ENCODE data around the gene ZNF141. TPM values are rescaled to one million over a fixed set of nuclear protein-coding genes. Genes with fewer than 3 reads are reported as not detected.
"Not testable (repeated sequence)": the region's sequence is repeated elsewhere in the genome, so short reads cannot be mapped to it uniquely, and the experiment has no call there.

Gene ZNF141
- 36.3 and 36.5 TPM in 2 replicates for total RNA-seq
- long read RNA-seq, transcript ZNF141-201 (4 exons, 2,970 nt): major isoform, 54 of 67 reads
- long read RNA-seq, partial matches to known transcripts: 5 of 67 reads
- long read RNA-seq, other reads (novel, unspliced or antisense): 3 of 67 reads

DNA sequence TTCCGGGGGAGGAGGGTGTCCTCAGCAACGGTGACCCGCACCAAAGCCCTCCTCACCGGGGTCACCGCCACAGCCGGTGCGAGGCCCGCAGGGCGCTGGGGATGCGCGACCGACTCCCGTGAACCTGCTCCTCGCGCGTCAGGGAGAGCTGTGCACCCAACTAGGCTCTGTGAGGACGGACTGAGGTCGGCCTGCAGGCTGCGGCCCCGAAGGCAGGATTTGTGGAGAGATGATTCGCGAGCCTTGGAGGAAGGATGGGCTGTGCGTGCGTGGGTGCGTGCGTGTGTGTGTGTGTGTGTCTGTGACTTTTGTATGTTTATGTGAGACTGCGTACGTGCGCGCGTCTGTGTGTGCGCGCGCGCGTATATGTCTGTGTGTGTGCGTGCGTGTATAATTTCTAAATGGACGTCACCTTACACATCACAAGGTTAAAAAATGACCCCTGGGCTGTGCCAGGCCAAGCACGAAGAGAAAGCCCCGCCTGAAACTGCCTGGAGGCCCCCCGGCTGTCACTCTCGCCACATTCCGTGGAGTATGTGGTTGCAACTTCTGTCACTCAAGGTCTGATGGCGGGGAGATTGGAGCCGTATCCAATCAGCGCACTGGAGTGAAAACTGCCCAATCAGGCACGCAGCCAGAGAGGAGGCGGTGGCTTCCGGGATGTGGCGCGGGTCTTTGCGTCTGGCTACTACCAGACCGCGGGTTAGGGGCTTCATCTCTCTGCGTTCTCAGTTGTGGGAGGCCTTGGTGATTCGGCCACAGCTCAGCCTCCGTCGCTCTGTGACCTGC is at the start of gene ZNF141:
ZNF141 (plus strand) TSS at position 672 of the 789 bp plus-strand sequence. CDS start 170 bp downstream, outside the sequence.
- H3K4me3 Mint-ChIP-seq: peak within 1 kb of the TSS; percentile 100
- H3K27ac Mint-ChIP-seq (ENCODE audit: unreplicated experiment): peak within 1 kb of the TSS; percentile 100
- DNase-seq (ENCODE audit: low read depth, low spot score): peak; percentile 82
- H3K9me3 Mint-ChIP-seq: peaks cover 22% of the 10 kb centered on the region
- peaks cover 51% of the 10 kb centered on the region for H3K36me3 Mint-ChIP-seq (ENCODE audit: low read depth)
- H3K4me1 Mint-ChIP-seq: peaks cover 24% of the 10 kb centered on the region
- TF ChIP-seq, protein P1, sequence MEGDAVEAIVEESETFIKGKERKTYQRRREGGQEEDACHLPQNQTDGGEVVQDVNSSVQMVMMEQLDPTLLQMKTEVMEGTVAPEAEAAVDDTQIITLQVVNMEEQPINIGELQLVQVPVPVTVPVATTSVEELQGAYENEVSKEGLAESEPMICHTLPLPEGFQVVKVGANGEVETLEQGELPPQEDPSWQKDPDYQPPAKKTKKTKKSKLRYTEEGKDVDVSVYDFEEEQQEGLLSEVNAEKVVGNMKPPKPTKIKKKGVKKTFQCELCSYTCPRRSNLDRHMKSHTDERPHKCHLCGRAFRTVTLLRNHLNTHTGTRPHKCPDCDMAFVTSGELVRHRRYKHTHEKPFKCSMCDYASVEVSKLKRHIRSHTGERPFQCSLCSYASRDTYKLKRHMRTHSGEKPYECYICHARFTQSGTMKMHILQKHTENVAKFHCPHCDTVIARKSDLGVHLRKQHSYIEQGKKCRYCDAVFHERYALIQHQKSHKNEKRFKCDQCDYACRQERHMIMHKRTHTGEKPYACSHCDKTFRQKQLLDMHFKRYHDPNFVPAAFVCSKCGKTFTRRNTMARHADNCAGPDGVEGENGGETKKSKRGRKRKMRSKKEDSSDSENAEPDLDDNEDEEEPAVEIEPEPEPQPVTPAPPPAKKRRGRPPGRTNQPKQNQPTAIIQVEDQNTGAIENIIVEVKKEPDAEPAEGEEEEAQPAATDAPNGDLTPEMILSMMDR (conservative IDR thresholded peaks at IDR 0.05): no peak
- H3K27me3 Mint-ChIP-seq (ENCODE audit: low read depth): peaks cover 11% of the 10 kb centered on the region

- Mint-ChIP-seq H3K4me1 (no peaks in the 10 kb centered on the region), H3K9me3 (peaks cover 17% of the 10 kb centered on the region), H3K27me3 (ENCODE audit: low read depth) (no peaks in the 10 kb centered on the region), H3K4me3 (no peak overlapping the region), H3K27ac (ENCODE audit: unreplicated experiment) (no peak overlapping the region), H3K36me3 (ENCODE audit: low read depth) (peaks cover 41% of the 10 kb centered on the region)
- DNase-seq (ENCODE audit: low read depth, low spot score): no peak
- TF ChIP-seq, protein P1 (conservative IDR thresholded peaks at IDR 0.05): no peak
Measured at GRCh38 chr4:288891-289290, 48.7 kb upstream of the ZNF141 start.

- Mint-ChIP-seq H3K27me3 (ENCODE audit: low read depth) (no peaks in the 10 kb centered on the region), H3K9me3 (peaks cover 14% of the 10 kb centered on the region), H3K4me1 (no peaks in the 10 kb centered on the region), H3K36me3 (ENCODE audit: low read depth) (peaks cover 42% of the 10 kb centered on the region), H3K27ac (ENCODE audit: unreplicated experiment) (no peak overlapping the region), H3K4me3 (no peak overlapping the region)
- DNase-seq (ENCODE audit: low read depth, low spot score): no peak
- TF ChIP-seq, protein P1 (conservative IDR thresholded peaks at IDR 0.05): no peak
Measured at GRCh38 chr4:294732-295131, 42.9 kb upstream of the ZNF141 start.

- H3K27ac Mint-ChIP-seq (ENCODE audit: unreplicated experiment): no peak overlapping the region
- peaks cover 9% of the 10 kb centered on the region for H3K4me1 Mint-ChIP-seq
- TF ChIP-seq, protein P1 (conservative IDR thresholded peaks at IDR 0.05): no peak
- no peak overlapping the region for H3K4me3 Mint-ChIP-seq
- no peak for DNase-seq (ENCODE audit: low read depth, low spot score)
- H3K9me3 Mint-ChIP-seq: peaks cover 15% of the 10 kb centered on the region
- H3K36me3 Mint-ChIP-seq (ENCODE audit: low read depth): peaks cover 44% of the 10 kb centered on the region
- peaks cover 4% of the 10 kb centered on the region for H3K27me3 Mint-ChIP-seq (ENCODE audit: low read depth)
Measured at GRCh38 chr4:302381-302780, 35.2 kb upstream of the ZNF141 start.

DNA sequence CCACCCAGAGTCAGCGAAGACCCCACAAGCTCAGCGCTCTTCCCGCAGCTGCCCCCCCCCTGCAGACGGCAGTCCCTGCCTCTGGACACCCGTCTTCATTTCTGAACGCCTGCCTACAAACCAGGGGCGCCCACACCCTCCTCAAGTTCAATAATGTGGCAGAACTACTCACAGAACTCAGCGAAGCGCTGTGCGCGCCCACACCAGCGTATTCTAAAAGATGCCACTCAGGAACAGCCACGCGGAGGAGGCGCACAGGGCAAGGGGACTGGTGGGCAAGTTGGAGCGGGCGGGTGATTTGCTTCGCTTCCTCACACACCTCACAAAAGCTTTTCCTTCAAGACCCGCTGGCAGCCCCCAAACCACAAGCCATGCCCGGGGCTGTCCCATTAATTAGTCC is 33.1 kb upstream of the ZNF141 start:
- Mint-ChIP-seq H3K4me3 (peak overlapping the region; percentile 93), H3K36me3 (ENCODE audit: low read depth) (peaks cover 32% of the 10 kb centered on the region), H3K9me3 (peaks cover 15% of the 10 kb centered on the region)
- H3K4me1 Mint-ChIP-seq; H3K27me3 Mint-ChIP-seq (ENCODE audit: low read depth); DNase-seq (ENCODE audit: low read depth, low spot score); H3K27ac Mint-ChIP-seq (ENCODE audit: unreplicated experiment): not testable (repeated sequence)
